AG08396 (cell line): ENCODE data around the gene HFE.
A peak's percentile ranks its signal among the peaks of the same experiment; 100 is the strongest.
"Not testable (repeated sequence)": the region's sequence is repeated elsewhere in the genome, so short reads cannot be mapped to it uniquely, and the experiment has no call there.

ENCODE experiments used
- DNase-seq: peaks from one replicate; pipeline ENCODE4 v3.0.0; 2012; ENCODE audit warnings: low spot score, mixed read lengths

The HFE gene

DNA sequence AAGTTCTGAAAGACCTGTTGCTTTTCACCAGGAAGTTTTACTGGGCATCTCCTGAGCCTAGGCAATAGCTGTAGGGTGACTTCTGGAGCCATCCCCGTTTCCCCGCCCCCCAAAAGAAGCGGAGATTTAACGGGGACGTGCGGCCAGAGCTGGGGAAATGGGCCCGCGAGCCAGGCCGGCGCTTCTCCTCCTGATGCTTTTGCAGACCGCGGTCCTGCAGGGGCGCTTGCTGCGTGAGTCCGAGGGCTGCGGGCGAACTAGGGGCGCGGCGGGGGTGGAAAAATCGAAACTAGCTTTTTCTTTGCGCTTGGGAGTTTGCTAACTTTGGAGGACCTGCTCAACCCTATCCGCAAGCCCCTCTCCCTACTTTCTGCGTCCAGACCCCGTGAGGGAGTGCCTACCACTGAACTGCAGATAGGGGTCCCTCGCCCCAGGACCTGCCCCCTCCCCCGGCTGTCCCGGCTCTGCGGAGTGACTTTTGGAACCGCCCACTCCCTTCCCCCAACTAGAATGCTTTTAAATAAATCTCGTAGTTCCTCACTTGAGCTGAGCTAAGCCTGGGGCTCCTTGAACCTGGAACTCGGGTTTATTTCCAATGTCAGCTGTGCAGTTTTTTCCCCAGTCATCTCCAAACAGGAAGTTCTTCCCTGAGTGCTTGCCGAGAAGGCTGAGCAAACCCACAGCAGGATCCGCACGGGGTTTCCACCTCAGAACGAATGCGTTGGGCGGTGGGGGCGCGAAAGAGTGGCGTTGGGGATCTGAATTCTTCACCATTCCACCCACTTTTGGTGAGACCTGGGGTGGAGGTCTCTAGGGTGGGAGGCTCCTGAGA, at the start of gene HFE:
HFE (plus strand) TSS at position 146 of the 832 bp plus-strand sequence; CDS start at position 158, 12 bp downstream.
- DNase-seq = peak; percentile 50

GRCh38 chr6:26041946-26042345, 45.3 kb upstream of the HFE start:
- DNase-seq = no peak

- peak; percentile 84 for DNase-seq
Measured at GRCh38 chr6:26043384-26044139, 43.7 kb upstream of the HFE start.

DNA sequence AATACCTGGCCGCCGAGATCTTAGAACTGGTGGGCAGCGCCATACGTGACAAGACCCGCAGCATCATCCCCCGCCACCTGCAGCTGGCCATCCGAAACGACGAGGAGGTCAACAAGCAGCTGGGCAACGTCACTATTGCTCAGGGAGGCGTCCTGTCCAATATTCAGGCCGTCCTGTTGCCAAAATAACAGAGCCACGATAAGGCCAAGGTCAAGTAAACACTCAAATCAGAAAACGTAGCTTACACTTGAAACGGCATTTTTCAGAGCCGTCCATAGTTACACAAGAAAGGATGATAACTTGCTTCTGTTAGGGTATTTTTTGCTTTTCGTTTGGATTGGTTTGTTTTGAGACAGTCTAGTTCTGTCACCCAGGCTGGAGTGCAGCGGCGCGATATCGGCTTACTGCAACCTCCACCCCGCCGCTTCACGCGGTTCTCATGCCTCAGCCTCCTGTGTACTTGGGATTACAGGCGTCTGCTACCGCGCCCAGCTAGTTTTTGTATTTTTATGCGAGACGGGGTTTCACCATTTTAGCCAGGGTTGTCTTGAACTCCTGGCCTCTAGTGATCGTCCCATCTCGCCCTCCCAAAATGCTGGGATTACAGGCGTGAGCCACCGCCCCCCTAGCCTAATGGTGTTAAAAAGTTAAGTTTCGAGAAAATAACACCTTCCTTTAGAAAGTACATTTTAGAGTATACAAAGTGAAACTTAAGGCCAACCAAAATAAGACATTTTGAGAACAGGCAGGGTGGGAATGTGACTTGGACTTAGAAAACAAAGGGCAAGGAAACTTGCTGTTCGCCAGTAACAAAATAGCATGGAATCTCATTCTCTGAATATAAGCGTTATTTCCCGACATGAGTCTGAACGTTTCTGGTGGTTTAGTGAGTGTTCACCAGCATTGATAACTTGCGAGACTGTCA, 42.8 kb upstream of the HFE start:
- DNase-seq = peak; percentile 7

- DNase-seq = peak; percentile 85
Measured at GRCh38 chr6:26045065-26045927, 41.9 kb upstream of the HFE start.

GRCh38 chr6:26045928-26046368, 41.3 kb upstream of the HFE start:
- DNase-seq = no peak

DNA sequence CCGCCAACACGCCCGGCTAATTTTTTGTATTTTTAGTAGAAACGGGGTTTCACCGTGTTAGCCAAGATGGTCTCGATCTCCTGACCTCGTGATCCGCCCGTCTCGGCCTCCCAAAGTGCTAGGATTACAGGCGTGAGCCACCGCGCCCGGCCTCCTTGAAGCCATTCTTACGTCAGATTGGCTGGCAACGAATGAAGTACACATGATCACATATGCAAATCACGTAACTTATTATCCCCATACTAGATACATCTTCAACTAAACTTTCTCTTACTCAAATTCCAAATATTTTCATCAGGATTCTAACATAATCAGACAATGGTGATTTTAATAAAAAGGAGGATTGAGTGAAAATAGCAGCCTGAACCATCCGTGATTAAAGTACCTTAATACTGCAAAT, 39.9 kb upstream of the HFE start:
- DNase-seq = not testable (repeated sequence)

DNA sequence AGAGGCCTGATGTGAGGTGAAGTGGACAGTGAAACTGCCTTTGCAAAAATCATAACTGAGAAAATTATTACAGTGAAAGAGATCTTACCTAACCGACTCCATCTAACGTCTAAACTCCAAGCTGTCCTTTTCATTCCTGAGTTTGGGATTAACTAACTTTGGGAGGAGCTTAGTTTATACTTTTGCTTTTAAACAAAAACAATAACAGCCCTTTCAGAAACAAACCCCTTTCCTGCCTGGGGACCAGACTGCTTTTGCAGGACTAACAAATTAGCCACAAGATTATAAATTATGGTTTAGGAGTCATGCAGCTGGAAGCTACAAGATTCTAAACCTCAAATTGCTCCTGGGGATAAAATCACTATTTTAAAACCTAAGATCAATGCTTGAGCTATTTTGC, 38.6 kb upstream of the HFE start:
- no peak for DNase-seq

DNA sequence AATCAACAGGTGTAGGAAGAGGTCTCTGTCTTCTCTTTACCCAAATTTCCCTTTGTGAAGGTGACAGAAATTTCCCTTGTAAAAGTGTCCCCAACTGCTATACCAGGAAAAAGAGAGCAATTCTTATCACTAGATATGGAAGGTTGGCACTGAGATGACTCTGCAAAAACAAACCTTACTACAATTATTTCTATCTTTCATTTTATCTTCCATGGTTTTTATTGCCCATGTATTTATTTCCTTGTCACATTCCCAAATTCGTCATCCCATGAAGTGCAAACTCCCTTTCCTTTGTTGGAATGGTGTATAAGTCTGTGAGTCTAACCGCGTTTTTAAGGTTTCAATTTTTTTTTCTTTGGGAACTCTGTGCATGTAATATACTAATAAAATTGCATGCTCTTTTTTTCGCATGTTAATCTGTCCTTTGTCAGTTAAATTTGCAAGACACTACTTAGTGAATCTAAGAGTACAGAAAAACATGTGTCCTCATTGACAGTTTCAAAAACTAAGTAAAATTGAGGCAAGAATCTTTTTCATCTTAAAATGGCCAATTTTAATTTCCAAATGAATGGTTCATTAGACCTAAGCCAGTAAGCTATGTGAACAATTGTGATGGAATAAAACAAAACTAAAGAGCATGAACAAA, 35.4 kb upstream of the HFE start:
- DNase-seq = no peak

GRCh38 chr6:26052762-26053250, 34.4 kb upstream of the HFE start:
- not testable (repeated sequence) for DNase-seq

DNA sequence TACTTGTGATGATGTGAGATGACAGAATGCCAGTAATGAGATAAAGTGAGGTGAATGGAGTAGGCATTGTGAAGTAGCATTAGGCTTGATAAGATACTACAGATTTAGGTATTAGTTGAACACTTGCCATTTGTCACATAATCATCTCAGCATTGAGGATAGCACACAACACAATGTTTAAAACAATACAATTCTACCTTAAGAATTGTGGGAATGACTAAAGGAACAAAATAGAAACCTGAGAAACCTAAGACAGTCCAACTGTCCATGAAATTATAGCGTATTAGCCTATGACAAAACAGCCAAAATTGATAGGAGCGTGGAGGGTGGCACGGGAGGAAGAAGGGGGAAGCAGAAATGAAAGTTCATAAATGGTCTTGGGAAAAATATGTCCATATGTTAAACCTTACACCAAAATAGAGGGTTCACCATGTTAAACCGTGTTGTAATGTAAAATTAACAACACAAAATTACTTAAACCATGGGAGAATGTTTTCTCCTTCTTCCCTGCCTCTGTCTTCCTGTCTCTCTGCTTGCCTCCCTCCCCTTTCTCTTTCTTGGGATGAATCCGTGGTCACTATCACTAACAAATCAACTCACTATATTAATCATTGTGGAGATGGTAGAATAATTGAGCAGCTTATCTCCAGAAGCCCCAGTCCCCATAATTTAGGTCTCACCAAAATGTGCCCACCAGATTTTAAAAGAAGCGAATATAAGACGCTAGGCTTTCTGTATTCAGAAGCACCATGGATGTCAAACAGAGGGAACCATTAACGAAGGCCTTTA, 33.0 kb upstream of the HFE start:
- DNase-seq = no peak

DNA sequence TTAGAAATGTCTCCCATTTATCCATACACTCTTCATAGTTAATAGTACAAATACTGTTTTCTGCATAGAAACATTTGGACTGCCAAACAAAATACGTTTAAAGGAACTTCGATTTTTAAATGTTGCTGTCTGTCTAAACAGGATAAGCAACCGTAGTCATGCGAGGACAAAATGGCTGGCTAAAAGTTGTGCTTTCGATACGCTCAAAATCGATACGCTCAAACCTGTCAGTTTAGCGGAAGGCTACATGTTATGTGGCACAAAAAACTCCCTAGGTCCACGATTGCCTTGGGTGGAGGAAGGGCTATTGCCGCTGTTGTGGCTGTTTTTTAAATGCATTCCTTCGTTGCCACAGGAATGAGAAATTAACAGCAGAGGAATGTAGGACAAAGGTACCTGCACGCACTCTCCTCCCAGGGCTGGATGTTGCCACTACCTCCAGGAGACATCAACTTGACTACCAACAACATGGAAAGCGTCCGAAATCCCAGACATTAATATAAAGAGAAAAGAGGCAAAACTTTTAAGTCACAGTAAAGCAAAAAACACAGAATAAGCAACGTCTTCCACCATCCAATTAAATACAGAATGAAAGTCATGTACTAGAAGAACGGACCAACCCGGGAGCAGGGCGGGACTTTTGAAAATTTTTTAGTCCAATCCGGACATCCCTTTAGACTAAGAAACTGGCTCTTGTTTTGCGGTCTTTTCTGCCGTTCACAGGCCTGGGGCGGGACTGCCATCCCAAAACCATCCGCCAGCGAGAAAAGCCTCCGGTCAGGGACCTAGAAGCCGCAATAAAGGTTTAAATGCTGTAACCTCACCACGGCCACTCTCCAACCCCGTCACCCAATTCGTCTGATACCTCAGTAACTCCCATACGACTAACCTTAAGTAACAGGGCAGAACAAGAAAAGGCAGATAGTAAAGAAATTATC, 32.2 kb upstream of the HFE start:
- peak; percentile 76 for DNase-seq

DNA sequence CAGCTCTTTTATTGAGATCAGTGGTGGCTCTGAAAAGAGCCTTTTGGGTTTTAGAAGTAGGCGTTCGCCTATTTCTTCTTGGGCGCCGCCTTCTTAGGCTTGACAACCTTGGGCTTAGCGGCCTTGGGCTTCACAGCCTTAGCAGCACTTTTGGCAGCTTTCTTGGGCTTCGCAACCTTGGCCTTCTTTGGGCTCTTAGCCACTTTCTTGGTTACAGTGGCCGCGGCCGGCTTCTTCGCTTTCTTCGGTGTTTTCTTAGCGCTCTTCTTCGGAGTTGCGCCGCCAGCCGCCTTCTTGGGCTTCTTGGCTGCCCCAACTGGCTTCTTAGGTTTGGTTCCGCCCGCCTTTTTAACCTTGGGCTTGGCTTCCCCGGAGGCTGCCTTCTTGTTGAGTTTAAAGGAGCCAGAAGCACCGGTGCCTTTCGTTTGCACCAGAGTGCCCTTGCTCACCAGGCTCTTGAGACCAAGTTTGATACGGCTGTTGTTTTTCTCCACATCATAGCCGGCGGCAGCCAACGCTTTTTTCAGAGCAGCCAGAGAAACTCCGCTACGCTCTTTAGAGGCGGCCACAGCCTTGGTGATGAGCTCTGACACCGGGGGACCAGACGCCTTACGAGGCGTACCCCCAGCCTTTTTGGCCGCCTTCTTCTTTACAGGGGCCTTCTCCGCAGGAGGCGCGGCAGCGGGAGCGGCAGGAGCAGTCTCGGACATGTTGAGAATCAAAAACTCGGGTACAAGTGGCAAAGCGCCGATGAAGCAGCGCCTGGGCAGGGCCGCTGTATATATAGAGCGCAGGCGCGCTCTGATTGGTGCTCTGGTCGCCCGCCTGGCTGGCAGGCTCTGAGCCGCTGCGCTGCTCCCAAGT, 31.3 kb upstream of the HFE start:
- peak; percentile 93 for DNase-seq

GRCh38 chr6:26056583-26057350, 30.5 kb upstream of the HFE start:
- DNase-seq = peak; percentile 17

GRCh38 chr6:26057899-26058298, 29.3 kb upstream of the HFE start:
- DNase-seq = no peak

DNA sequence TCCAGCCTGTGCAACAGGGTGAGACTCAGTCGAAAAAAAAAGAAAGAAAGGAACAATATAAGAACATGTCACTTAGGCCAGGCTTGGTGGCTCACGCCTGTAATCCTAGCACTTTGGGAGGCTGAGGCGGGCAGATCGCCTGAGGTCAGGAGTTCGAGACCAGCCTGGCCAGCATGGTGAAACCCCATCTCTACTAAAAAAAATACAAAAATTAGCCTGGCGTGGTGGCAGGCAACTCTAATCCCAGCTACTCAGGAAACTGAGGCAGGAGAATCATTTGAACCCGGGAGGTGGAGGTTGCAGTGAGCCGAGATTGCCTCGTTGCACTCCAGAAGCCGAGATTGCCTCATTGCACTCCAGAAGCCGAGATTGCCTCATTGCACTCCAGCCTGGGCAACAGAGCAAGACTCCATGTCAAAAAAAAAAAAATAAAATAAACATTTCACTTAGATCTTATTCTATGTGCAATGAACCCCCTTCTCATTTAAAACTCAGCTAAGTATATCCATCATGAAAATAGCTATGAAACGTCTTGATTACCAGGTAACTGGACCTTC, 28.7 kb upstream of the HFE start:
- DNase-seq = not testable (repeated sequence)
